DMS114 treated with DMSO at 0.1 percent for 48 hours (cell line): Measurements from ENCODE around the gene C10orf67.
"Not testable (repeated sequence)": the region's sequence is repeated elsewhere in the genome, so short reads cannot be mapped to it uniquely, and the experiment has no call there.

Experiments used
- DNase-seq: peaks from one replicate; lab custom pipeline; 2025; ENCODE audit not compliant: unreplicated experiment; lab: John Stamatoyannopoulos, UW

C10orf67 gene

DNA sequence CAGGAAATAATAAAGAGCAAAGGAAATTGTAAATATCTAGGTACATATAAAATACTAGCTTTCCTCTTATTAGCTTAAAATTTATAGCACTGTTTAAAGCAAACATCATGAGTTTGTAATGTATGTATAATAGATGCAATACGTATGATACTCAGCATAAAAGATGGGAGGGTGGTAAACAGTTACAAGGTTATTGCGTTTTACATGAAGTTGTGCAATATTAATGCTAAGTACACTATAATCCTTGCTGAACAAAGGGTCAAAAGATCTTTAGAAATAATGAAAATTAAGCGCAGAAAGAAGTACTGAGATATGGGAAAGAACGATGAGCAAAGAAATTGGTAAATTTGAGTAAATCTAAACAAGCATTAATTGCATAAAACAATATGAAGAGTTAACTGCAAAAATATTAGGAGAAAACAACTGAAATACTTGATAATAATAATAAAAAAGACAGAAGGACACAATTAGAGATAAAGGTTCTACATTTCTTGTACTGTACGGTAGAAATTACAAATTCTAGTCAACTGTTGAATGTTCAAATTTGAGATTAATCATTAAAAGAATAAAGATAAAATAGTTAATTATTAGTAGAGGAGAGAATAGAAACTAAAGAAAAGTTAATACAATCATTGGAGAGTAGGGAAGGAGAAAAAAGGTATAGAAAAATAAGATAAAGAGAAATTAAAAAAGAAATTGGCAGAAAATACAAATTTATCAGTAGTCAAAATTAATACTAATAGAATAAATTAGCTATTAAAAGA lies 17.9 kb downstream of the C10orf67 start:
- DNase-seq: no peak

DNA sequence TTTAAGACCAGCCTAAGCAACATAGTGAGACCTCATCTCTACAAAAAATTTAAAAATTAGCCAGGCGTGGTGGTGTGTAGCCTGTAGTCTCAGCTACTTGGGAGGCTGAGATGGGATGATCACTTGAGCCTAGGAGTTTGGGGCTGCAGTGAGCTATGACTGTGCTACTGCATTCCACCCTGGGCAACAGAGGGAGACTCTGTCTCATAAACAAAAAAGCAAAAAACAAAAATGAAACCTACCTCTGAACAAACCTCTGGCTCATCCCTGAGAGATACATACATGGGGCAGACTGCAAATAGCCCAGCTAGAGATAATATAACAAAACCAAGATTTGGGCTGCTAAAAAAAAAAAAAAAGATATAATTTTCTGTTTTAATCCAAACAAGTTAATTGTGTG lies 19.5 kb downstream of the C10orf67 start:
- DNase-seq: no peak

DNA sequence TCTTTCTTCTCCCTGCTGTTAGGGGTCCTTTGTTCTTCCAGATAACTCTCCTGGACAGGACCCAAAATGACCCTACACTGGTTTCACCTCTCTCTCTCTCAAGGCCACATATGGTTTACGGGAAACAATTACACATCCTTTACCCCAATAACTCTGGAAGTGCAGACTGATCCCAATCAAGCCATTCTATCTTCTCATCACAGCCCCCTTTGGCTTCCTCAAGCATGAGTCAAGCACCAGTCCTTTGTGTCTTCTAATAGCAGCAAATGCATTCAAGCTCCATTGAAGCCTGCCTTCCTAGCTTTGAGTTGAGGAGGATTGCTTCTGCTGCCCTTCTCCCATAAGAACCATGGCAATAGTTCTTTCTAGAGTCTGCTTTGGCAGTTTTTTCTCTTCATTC lies 20.2 kb downstream of the C10orf67 start:
- no peak for DNase-seq

DNA sequence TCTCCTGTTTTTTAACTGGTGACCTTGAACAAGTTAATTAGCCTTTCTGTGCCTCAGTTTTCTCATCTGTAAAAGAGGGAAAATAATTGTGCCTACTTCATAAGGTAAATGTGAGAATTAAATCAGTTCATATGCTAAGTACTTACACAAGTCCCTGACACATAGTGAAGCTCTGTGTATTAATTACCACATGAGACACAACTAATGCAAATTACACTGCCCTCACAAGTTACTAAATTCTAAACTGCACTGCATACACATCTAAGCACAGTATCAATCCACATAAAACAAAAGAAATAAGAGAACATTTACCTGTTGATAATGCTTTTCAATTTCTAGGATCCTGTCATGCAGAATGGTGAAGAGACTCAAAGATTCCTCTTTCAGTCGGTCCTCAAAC lies 22.5 kb downstream of the C10orf67 start:
- no peak for DNase-seq

DNA sequence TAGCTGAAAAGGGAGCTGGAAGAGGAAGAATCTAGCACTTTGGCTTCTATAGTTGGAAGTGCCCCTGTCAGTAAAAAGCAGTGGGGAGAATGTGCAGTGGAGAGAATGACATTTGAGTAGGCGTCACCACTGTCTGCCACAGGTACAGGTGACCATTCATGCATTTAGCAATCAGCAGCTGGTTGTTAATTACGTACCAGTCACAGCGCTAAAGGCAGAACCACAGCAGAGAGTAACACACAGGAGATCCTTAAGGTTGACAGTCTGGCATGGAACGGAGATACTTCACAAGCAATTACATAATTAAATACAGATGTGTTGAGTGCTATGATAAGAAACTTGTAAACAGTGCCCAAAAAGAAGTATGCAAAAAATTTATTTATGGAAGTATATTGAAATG lies 24.8 kb downstream of the C10orf67 start:
- no peak for DNase-seq

DNA sequence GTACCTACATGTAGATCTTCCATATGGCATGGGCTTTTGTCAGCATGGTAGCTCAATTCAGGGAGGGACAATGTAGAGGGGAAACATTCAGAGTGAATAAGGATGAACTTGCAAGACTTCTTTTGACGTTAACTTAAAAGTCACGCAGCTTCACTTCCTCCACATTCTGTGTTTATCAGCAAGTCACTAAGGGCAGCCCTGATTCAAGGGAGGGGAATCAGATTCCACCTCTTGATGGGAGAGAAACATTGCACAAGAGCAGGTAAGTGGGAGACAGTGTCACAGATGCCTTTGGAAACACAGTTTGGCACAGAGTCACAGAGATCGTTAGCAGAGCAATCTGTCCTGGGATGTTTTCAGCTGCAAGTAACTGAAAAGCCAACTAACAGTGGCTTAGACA lies 26.2 kb downstream of the C10orf67 start:
- no peak for DNase-seq

DNA sequence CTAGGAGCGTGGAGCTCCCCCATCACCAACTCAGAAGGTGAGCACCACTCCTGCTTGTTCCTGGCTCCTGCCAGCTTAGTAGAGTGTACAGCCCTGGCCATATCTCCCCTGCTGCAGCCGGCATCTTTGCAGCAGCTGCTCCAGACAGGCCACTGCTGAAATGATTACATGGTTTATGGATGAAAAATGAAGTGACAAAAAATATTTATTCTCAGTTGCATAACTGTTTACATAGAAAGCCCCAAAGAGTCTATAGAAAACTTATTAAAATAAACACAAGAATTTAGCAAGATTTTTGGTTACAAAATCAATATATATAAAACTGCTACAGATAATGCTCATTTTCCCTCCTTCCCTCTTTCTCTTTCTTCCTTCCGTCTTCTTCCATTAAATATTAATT lies 27.2 kb downstream of the C10orf67 start:
- no peak for DNase-seq

DNA sequence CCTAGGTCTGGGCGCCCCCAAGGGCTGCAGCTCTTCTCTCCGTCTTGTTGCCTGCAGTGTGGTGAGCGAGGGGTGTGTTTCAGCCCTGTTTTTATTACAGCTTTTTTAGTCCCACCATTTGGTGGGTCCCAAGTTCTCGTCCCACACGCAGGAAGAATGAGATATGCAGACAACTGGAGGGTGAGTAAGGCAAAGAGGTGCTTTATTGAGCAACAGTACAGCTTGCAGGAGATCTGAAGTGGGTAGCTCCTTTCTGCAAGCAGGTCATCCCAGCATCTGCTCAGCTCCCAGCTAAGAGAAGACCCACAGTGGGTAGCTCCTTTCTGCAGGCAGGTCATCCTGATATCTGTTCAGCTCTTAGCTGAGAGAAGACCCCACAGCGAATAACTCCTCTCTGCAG lies 28.2 kb downstream of the C10orf67 start:
- DNase-seq: no peak

DNA sequence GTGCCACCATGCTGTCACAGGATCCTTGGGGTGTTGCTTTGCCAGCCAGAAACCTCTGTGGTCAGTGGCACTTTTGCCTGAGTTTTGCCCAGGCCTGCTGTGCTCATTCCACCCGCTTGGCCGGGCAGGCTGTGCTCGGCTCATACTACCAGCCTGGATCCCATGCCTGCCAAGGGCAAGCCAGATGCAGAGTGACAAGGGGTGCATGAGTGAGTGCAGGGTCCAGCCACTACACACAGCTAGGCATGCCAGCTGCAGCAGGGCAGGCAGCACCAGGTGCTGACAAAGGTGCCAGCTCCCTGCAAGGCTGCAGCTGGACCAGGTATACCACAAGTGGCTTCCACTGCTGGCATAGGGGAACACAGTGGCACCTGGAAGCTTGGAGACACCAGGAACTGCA lies 28.6 kb downstream of the C10orf67 start:
- DNase-seq: no peak

DNA sequence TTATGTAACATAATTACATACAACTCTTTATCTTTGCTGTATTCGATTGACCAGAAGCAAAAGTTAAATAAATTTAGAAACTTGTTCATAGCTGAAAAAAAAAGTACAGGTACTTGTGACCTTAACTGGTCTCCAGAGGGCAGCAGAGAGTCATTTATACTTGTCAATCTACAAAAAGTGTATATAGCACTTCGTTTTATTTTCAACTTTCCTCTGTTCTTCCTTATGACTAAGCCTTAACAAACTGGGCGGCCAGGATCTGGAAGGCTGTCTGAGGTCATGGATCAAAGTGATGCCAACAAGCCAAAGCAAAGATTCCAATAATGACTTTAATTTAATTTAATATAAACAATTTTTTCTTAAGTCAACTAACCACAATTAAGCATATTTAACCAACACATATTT lies 29.8 kb downstream of the C10orf67 start:
- DNase-seq: peak; percentile 67

DNA sequence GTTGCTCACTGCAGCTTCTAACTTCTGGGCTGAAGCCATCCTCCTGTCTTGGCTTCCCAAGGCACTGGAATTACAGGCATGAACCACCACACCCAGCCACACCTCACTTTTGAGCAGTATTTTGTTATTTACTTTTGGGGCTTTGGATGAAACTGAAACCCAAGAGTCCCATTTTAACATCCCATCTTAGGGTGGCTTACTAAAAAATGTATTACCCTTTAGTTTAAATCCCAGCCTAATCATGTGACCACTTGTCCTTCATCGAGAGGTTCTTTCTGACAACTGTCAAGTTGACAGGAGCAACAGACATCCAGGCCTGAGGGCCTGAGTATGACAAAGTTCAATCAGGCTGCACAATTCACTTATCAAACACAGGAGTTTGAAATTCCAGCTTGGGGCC lies 33.6 kb downstream of the C10orf67 start:
- DNase-seq: no peak

DNA sequence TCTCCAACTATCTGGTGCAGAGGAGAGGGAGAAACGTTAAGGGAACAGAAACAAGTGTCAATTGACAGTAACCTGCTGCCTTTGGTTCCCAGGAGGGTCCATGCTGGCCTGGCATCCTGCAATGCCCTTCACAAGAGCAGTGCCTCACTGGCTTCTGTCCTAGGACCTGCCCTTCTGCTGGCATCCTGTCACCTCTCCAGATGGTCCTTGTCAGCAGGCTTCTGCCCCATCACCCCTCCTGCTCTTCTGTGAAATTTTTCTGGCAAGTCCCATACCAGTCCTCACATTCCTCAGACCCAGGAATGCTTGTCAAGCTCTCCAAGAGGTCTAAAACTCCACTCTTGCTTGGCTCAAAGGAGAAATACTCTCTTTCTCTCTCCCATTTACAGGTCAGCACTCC lies 34.2 kb downstream of the C10orf67 start:
- no peak for DNase-seq

DNA sequence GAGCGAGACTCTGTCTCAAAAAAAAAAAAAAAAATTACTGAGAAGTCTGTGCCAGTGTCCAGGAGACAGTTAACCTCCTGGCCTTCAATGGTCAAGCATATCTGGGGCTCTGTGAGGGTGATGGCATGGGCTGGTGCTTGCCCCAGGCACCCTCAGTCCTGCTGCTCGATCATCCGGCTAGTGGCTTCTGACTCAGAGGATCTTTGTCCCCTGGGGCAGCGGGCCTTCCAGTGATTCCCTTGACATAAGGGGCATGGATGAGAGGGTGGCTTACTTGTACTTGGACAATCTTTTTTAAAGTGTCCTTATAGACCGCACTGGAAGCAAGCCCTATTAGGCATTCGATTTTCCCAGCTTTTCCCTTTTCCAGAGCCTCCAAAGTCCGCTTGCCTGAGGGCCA lies 44.6 kb downstream of the C10orf67 start:
- DNase-seq: not testable (repeated sequence)

DNA sequence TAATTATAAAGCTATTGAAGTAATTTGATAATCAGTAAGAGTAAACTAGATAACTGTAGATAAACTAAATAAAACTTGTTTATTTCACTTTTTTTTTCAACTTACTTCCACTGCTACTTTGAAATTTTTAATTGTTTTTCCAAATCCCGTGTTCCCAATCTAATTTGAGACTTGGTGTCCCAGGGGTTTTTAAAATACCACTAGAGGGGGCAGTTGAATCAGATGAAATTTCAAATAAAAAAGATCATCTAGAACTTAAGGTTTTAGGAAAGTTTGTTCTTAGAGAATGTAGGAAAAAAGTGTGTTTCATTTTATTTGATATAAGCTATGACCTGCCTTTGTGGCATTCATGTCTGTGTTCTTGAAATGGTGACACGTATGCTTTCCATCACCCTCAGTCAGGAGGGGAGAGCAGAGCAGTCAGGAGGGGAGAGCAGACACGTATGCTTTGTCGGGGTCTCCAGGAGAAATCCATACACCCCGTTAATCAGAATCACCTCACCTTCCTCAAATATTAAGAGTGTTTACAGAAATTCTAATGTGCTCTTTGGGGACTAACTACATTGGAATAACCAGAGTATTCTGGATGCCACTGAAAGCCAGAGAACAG lies 49.9 kb downstream of the C10orf67 start:
- DNase-seq: peak; percentile 37

DNA sequence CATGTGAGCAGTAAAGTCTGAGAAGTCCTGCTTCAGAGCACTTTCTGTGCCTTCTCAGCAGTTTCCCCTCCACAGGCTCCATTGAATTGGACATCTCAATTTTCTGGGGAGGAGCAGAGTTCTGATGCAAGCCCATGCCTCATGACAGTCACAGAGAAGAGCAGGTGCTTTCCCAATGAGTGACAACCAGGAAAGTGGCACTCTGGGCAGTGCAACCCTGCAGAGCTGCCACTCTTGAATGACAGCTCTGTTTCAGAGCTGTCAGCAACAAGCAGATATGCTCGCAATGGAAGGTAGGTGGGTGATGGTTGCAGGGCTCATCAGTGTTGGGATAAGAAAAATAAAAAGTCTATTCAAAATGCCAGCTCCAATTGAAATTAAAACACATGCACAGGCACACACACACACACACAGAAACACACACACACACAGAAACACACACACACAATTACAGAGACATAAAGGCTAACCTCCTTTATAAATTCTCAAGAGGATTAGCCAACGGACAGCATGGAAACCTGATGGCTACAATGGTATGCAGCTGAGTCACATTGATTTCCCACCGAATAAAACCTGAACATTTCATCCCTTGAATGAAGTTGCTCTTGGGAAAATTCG lies 50.5 kb downstream of the C10orf67 start:
- DNase-seq: no peak

DNA sequence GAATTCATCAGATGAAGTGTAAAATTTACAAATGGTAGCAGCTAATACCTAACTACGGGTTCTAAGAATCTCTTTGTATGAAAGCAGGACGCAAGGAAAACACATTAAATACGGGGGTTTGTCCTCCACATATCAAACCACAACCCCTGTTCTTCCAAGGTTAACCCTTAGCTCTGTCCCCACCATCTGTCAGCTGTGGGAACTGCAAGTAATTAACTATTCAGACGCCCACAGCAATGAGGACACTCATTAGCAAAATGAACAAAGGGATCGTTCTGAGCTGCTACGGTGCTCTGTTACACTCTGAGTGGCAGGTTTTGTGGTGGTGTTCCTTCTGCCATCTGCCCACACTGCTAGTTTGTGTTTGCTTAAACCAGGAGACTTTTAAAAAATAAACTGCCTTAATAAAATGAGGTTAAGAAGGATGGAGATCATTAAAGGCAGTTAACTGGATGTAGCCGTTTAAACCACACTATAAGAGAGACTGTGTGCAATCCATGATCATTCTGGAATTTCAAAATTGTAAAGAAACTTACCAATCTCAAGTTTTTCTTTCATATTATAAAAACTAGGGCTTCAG lies 51.4 kb downstream of the C10orf67 start:
- DNase-seq: peak; percentile 21

DNA sequence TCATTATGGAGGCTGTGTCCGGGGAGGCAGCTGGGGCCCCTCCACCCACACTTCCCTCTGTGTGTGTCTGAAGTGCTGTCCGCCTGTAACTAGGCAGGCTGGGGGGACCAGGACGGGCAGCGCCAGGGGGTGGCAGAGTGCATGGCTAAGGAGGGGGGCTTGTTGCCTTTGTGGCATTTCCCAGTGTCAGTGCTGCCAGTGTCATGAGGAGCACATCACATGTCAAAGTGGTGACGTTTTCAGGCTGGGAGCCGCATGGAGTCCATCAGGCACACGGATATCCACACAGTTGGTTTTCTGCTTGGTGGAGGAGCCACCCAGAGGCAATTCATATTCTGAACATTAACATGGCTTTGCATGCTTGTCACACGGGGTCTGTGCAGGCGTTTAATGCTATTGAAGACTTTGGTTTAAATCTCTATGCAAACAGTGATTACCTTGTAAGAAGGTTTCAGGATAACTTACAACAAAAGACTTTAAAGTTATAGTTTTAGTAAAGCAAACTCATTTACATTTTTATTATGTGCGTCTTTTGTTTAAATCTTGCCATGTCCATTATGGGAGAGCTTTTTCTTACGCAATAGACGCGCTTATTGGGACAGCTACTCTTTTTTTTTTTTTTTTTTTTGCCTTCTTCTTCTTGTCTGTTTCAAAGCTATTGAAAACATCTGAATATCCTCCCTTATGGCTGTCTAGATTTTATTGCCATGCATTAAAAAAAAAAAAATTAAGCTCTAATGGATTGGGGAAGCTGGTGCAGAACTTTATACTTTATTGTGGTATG lies 52.9 kb downstream of the C10orf67 start:
- DNase-seq: peak; percentile 16

DNA sequence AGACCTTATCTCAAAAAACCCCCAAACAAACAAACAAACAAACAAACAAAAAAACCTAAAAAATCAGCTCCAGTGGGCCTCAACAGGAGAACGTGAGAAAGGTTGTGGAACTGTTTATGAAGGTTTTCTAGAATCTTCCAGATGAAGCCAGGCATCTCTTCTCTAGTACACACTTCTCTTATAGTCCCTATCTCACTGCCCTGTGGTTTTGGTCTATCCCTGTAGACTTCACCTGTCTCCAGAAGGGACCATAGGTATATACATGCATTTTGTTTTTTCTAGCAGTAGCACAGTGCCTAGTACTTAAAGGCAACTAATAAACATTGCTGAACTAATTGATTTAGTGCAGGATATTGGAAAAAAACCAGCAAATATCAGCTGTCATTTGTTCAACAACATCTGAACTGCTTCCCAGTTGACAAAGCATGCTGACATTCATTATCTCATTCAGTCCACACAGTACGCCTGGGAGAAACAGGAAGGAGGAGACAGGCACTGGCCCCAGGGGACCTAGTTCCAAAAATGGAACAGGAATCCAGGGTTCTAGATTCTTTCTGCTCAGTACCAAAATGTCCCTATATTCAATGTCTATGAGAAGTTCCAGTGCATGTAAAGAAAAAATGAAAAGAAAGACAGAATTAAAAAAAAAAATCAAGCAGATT lies 59.8 kb downstream of the C10orf67 start:
- DNase-seq: no peak

DNA sequence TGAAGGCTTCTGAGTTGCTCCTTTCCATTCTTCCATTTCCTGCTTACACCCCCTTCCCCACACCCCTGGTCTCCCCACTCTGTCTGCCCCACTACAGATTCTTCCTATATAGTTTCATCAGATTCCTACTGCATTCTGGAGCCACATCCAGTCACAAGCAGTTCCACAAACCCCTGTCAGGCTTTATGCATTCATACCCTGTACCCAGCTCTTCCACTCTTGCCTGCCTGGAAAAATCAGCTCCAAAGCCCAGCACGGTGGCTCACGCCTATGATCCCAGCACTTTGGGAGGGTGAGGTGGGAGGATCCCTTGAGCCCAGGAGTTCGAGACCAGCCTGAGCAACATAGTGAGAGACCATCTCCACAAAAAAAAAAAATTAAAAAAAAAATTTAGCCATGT lies 60.4 kb downstream of the C10orf67 start:
- DNase-seq: no peak

DNA sequence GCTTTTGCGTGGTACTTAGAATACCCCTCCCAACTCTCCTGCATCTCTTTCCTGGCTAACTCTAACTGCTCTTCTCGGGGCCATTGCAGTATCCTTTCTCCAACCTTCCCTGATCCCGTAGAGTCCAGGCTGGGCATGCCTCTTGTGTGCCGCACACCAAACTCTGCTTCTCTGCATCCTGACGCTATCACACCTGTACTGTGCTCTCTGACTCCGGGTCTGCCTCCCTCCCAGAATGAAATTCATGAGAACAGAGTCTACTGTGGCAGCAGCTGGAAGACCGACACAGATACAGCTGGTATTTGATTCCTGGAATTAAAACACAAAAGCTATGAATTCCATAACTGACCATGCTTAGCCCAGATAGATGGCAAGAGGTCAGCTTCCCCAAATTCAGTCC lies 60.9 kb downstream of the C10orf67 start:
- no peak for DNase-seq

DNA sequence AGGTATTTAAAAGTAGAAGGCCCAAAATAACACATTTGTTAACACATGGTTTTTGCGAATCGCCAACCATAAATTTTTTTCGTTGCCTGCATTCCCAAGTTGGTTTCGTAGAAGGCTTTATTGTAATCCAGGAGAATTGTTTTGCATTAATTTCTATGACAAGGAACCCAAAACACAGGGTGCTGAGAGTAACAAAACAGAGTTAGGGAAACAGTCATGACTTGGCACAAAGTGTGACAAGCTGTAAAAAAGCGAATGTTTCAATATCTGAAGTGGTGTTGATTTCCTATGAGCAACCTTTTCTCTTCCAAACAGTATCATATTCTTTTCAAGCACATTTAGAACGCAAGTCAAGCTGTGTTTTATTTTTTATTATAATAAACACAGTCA lies 63.6 kb downstream of the C10orf67 start:
- DNase-seq: no peak
